GM21423 (cell line): ENCODE measurements around the gene PRR13.
"Not testable (repeated sequence)": the region's sequence is repeated elsewhere in the genome, so short reads cannot be mapped to it uniquely, and the experiment has no call there.

ENCODE experiments used
- ATAC-seq: cut with Tn5 transposase; IDR thresholded peaks from one replicate; pipeline ENCODE4 v1.9.1; 2021; ENCODE audit warnings: mild to moderate bottlenecking, moderate library complexity; ENCODE audit not compliant: unreplicated experiment

The PRR13 gene

GRCh38 chr12:53467880-53468279 lies 26.3 kb downstream of the PRR13 start:
- no peak for ATAC-seq

GRCh38 chr12:53468282-53468681 lies 26.7 kb downstream of the PRR13 start:
- no peak for ATAC-seq

- no peak for ATAC-seq
Observed at GRCh38 chr12:53472056-53472582, 30.6 kb downstream of the PRR13 start.

GRCh38 chr12:53474077-53474476 lies 32.5 kb downstream of the PRR13 start:
- ATAC-seq, result no peak

GRCh38 chr12:53474819-53475218 lies 33.3 kb downstream of the PRR13 start:
- no peak for ATAC-seq

- no peak for ATAC-seq
Observed at GRCh38 chr12:53476769-53477209, 35.3 kb downstream of the PRR13 start.

- ATAC-seq, result no peak
Observed at GRCh38 chr12:53478865-53479264, 37.3 kb downstream of the PRR13 start.

GRCh38 chr12:53479331-53479730 lies 37.8 kb downstream of the PRR13 start:
- ATAC-seq, result no peak

- ATAC-seq, result no peak
Observed at GRCh38 chr12:53480491-53481442, 39.2 kb downstream of the PRR13 start.

GRCh38 chr12:53481458-53481857 lies 39.9 kb downstream of the PRR13 start:
- not testable (repeated sequence) for ATAC-seq

- ATAC-seq, result no peak
Observed at GRCh38 chr12:53481939-53482586, 40.5 kb downstream of the PRR13 start.

GRCh38 chr12:53482626-53483168 lies 41.2 kb downstream of the PRR13 start:
- ATAC-seq, result no peak

GRCh38 chr12:53483225-53483978 lies 41.9 kb downstream of the PRR13 start:
- no peak for ATAC-seq

- no peak for ATAC-seq
Observed at GRCh38 chr12:53483979-53484377, 42.4 kb downstream of the PRR13 start.

- no peak for ATAC-seq
Observed at GRCh38 chr12:53484686-53485575, 43.4 kb downstream of the PRR13 start.

- no peak for ATAC-seq
Observed at GRCh38 chr12:53485955-53486735, 44.6 kb downstream of the PRR13 start.

- ATAC-seq, result no peak
Observed at GRCh38 chr12:53486736-53487487, 45.4 kb downstream of the PRR13 start.

GRCh38 chr12:53489242-53489864 lies 47.8 kb downstream of the PRR13 start:
- ATAC-seq, result no peak
